Nephron progenitor cell (in vitro differentiated cells): Measurements from ENCODE around the gene CRIP1.

Experiments used
- DNase-seq: peaks from one replicate; pipeline ENCODE4 v3.0.0; 2021
- H3K27ac Mint-ChIP-seq: 2 replicates; pipeline ENCODE4 v1.8.0; 2021; ENCODE audit warnings: mild to moderate bottlenecking, moderate library complexity, mixed read lengths
- H3K27me3 Mint-ChIP-seq: 2 replicates; pipeline ENCODE4 v1.8.0; 2021; ENCODE audit warnings: mild to moderate bottlenecking, low read depth, mixed read lengths; ENCODE audit not compliant: poor library complexity
- H3K36me3 Mint-ChIP-seq: 2 replicates; pipeline ENCODE4 v1.8.0; 2021; ENCODE audit warnings: low read depth, mixed read lengths
- H3K4me1 Mint-ChIP-seq: 2 replicates; pipeline ENCODE4 v1.8.0; 2021; ENCODE audit warnings: mixed read lengths
- H3K4me3 Mint-ChIP-seq: 2 replicates; pipeline ENCODE4 v1.8.0; 2021; ENCODE audit warnings: mild to moderate bottlenecking, moderate library complexity, mixed read lengths
- H3K9me3 Mint-ChIP-seq: 2 replicates; pipeline ENCODE4 v1.8.0; 2021; ENCODE audit warnings: mild to moderate bottlenecking, moderate library complexity, mixed read lengths
- CTCF ChIP-seq: fragments of 200-600 bp; sonication (generic); IDR thresholded peaks from 2 replicates; pipeline ENCODE4 v1.5.0; 2021; ENCODE audit warnings: antibody characterized with exemption

CRIP1 gene

GRCh38 chr14:105467249-105467941 lies 19.3 kb upstream of the CRIP1 start:
- Mint-ChIP-seq H3K4me1 (peaks cover 11% of the 10 kb centered on the region), H3K27me3 (peaks cover 3% of the 10 kb centered on the region), H3K27ac (no peak overlapping the region), H3K36me3 (peaks cover 9% of the 10 kb centered on the region), H3K9me3 (no peaks in the 10 kb centered on the region), H3K4me3 (no peak overlapping the region)
- TF ChIP-seq CTCF = no peak
- DNase-seq = no peak

- Mint-ChIP-seq H3K27me3 (peaks cover 3% of the 10 kb centered on the region), H3K9me3 (no peaks in the 10 kb centered on the region), H3K27ac (no peak overlapping the region), H3K4me1 (peaks cover 9% of the 10 kb centered on the region), H3K4me3 (no peak overlapping the region), H3K36me3 (peaks cover 8% of the 10 kb centered on the region)
- TF ChIP-seq CTCF = no peak
- no peak for DNase-seq
Observed at GRCh38 chr14:105467942-105468471, 18.7 kb upstream of the CRIP1 start.

GRCh38 chr14:105468621-105469241 lies 18.0 kb upstream of the CRIP1 start:
- peaks cover under 1% of the 10 kb centered on the region for H3K27me3 Mint-ChIP-seq
- no peak for DNase-seq
- H3K4me3 Mint-ChIP-seq = no peak overlapping the region
- peaks cover 5% of the 10 kb centered on the region for H3K4me1 Mint-ChIP-seq
- no peak for TF ChIP-seq CTCF
- H3K27ac Mint-ChIP-seq = no peak overlapping the region
- H3K9me3 Mint-ChIP-seq = no peaks in the 10 kb centered on the region
- peaks cover 3% of the 10 kb centered on the region for H3K36me3 Mint-ChIP-seq

- no peak for DNase-seq
- Mint-ChIP-seq H3K9me3 (no peaks in the 10 kb centered on the region), H3K36me3 (peaks cover 3% of the 10 kb centered on the region), H3K27me3 (no peaks in the 10 kb centered on the region), H3K27ac (peak overlapping the region; percentile 66), H3K4me1 (peaks cover 5% of the 10 kb centered on the region), H3K4me3 (no peak overlapping the region)
- no peak for TF ChIP-seq CTCF
Observed at GRCh38 chr14:105469456-105470349, 17.0 kb upstream of the CRIP1 start.

- Mint-ChIP-seq H3K9me3 (no peaks in the 10 kb centered on the region), H3K27ac (peak overlapping the region; percentile 66), H3K4me3 (no peak overlapping the region), H3K4me1 (peaks cover 5% of the 10 kb centered on the region), H3K27me3 (peaks cover 4% of the 10 kb centered on the region), H3K36me3 (no peaks in the 10 kb centered on the region)
- DNase-seq = no peak
- TF ChIP-seq CTCF = no peak
Observed at GRCh38 chr14:105470350-105471296, 16.1 kb upstream of the CRIP1 start.
